Heart left ventricle (tissue), 16 donors: ENCODE results near the gene MIA. TPM values are rescaled to one million over a fixed set of nuclear protein-coding genes. Genes with fewer than 3 reads are reported as not detected.
"Not testable (repeated sequence)": the region's sequence is repeated elsewhere in the genome, so short reads cannot be mapped to it uniquely, and the experiment has no call there.

ENCODE experiments used
- ATAC-seq, 4 donors: fragments of 200-7000 bp; cut with Tn5 transposase; one replicate each; pipeline ENCODE4 v1.9.1; 2020 to 2022; ENCODE audit warnings: moderate library complexity in 4 of 4, mild to moderate bottlenecking in 3 of 4, moderate number of reproducible peaks in 1 of 4
- DNase-seq, 5 donors: peaks; one replicate each; pipeline ENCODE4 v3.0.0-alpha.2; 2020
- H3K27ac ChIP-seq, 12 donors: fragments of 200-600 bp; sonication (generic) in 4 of 12; one replicate each; pipeline versions ENCODE4 v1.5.0 to v1.8.0; 2016 to 2022; ENCODE audit warnings: mild to moderate bottlenecking in 2 of 12
- H3K27me3 ChIP-seq, 9 donors: fragments of 200-600 bp; sonication (generic) in 2 of 9; one replicate each; pipeline versions ENCODE4 v1.5.1 to v1.8.0; 2016 to 2022; ENCODE audit warnings: mild to moderate bottlenecking in 3 of 9
- H3K36me3 ChIP-seq, 9 donors: fragments of 200-600 bp; sonication (generic) in 2 of 9; one replicate each; pipeline versions ENCODE4 v1.5.0 to v1.8.0; 2018 to 2022; ENCODE audit warnings: mild to moderate bottlenecking in 2 of 9
- H3K4me1 ChIP-seq, 12 donors: fragments of 200-600 bp; sonication (generic) in 4 of 12; one replicate each; pipeline versions ENCODE4 v1.5.0 to v1.8.0; 2016 to 2022; ENCODE audit warnings: mild to moderate bottlenecking in 3 of 12
- H3K4me3 ChIP-seq, 12 donors: fragments of 200-600 bp; sonication (generic) in 4 of 12; one replicate each; pipeline versions ENCODE4 v1.5.0 to v1.8.0; 2017 to 2022; ENCODE audit warnings: mild to moderate bottlenecking in 9 of 12, moderate library complexity in 4 of 12
- H3K9me3 ChIP-seq, 12 donors: fragments of 200-600 bp; sonication (generic) in 4 of 12; one replicate each; pipeline versions ENCODE4 v1.5.0 to v1.8.0; 2016 to 2022; ENCODE audit warnings: mild to moderate bottlenecking in 1 of 12
- CTCF ChIP-seq, 12 donors: fragments of 200-600 bp; sonication (generic) in 4 of 12; IDR thresholded peaks; one replicate each; pipeline versions ENCODE4 v1.5.0 to v1.8.0; 2018 to 2022; ENCODE audit warnings: antibody characterized with exemption in 12 of 12, mild to moderate bottlenecking in 5 of 12
- POLR2A ChIP-seq, 2 donors: fragments of 450-650 bp; IDR thresholded peaks; one replicate each; pipeline ENCODE4 v1.6.1; 2017; ENCODE audit warnings: antibody characterized with exemption in 2 of 2, mild to moderate bottlenecking in 2 of 2, moderate library complexity in 2 of 2
- WGBS, 4 donors: extraction: QIAGEN DNeasy Blood & Tissue Kit in 2 of 4; methylation state at CpG; one replicate each; pipeline versions ENCODE4 v1.1.5 to v1.1.7; 2013 to 2018; 5-methylcytosine and 5-hydroxymethylcytosine counted together
- intact Hi-C, 10 donors: fragments of 100-400 bp; cut with DNase I; formaldehyde crosslinking; loops; one replicate each; pipeline versions ENCODE4 v1.11.1 to v1.14.2; 2022
- polyA plus RNA-seq, 2 donors: library from polyadenylated mRNA; stranded (reverse); fragments of 200-250 nt; gene quantifications; one replicate each; pipeline ENCODE4 v1.2.3, GENCODE V29; 2013
- total RNA-seq, 9 donors: library from RNA; depleted of rRNA in 2 of 9; stranded (reverse); fragments of >200 nt in 2 of 9; fragmentation: NEBNext Ultra II Directional in 3 of 9; extraction: Animal tissue kit (Norgen Biotek cat#: 25700) in 3 of 9; gene quantifications; one replicate each; pipeline versions ENCODE4 v1.1.0 to v1.2.4, GENCODE V29; 2016 to 2023
- donor health status: ischemic (EF 13 %, LVEDD 7.1; RV severe dilation, severe dysfunction).
- donor health status: healthy with polysubstance abuse.
- donor health status: DM: no; HTN: yes; CAD: no.
- donor health status: DM: no; HTN: no; CAD: no.
- donor health status: ischemic (EF 25% LVEDD 6.9; RV normal size, moderate dysfunction).
- donor health status: ischemic (EF 25% LVEDD 5.7; RV mildly dilated, moderate dysfunction).
- donor health status: healthy.
- donor health status: DM: yes; HTN: yes; CAD: no.
- donor health status: ischemic (EF 35%, LVEDD 5.7; RV mildly dilated, moderate dysfunction).
- donor health status: nonischemic (EF 11% LVEDD 7.7; RV severe dilation, severe dysfunction).
- donor health status: DM: yes; HTN: yes; CAD: no.
- donor health status: PGD.
- donor health status: ischemic (EF 29% LVEDD 5.4; RV normal size, mild dysfunction).
- donor health status: nonischemic (EF 23%, LVEDD 6.1; RV moderate dilation, normal function).

Gene MIA
- total and polyA plus RNA-seq, 11 donors = 0.72 to 3.0 (median 1.0) TPM; not detected in 5

DNA sequence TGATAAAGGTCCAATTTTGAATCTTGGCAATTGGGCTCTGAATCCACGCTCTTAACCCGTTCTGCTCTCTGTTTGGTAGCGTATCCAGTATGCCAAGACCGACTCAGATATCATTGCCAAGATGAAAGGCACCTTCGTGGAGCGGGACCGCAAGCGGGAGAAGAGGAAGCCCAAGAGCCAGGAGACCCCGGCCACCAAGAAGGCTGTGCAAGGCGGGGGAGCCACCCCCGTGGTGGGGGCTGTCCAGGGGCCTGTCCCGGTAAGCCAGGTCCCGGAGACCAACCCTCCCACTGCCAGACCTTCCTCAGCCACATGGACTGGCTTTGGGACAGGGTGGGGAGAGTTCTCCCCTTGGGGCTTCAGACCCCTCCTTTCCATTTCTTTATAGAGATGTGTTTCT is 16.0 kb upstream of the MIA start:
- Histone ChIP-seq H3K36me3 (peaks cover 2 to 94% (median 87%) of the 10 kb centered on the region in 9 donors), H3K27ac (no peak overlapping the region), H3K27me3 (no peaks in the 10 kb centered on the region), H3K4me1 (peaks cover 0 to 39% (median 11%) of the 10 kb centered on the region in 12 donors), H3K4me3 (no peak overlapping the region), H3K9me3 (no peaks in the 10 kb centered on the region)
- DNase-seq (no peak), ATAC-seq (no peak)
- no peak for TF ChIP-seq CTCF (IDR thresholded peaks at IDR 0.05)
- TF ChIP-seq POLR2A (IDR thresholded peaks at IDR 0.05) = no peak
- intact Hi-C loops = loop anchor here in 1 of 10 donors (5.0 kb wide), 1 partner anchor 58 kb away; no protein-coding TSS in a partner anchor
- WGBS, 4 donors = 90 to 95% (median 94%) methylated on average over 13 of the region's 13 CpGs

DNA sequence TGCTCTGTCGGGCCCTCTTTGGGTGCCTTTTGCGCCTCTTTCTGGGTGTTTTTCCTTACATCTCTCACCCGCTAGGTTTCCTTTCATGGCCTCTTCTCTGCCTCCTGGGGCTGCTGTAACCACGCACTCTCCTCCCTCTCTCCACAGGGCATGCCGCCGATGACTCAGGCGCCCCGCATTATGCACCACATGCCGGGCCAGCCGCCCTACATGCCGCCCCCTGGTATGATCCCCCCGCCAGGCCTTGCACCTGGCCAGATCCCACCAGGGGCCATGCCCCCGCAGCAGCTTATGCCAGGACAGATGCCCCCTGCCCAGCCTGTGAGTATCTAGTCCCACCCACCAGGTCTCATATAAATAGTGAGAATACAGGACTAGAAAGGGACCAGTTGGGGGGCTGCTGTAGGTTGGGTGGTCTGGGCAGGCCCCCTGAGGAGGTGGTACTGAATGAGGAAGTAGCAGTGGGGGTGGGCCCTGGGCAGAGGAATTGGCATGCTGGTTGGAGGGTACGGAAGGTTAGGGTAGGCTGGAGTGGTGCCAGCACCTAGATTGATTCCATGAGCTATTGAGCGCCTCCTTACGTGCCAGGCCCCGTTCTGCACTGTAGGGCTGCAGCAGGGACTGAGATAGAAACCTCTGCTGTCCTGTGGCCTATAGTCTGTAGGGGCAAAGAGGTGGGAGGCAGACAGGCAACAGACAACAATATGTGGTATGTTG is 12.4 kb upstream of the MIA start:
- intact Hi-C loops = no loop called here
- DNase-seq = no peak
- Histone ChIP-seq H3K27ac (no peak overlapping the region), H3K36me3 (peaks cover 2 to 94% (median 88%) of the 10 kb centered on the region in 9 donors), H3K9me3 (no peaks in the 10 kb centered on the region), H3K4me1 (peaks cover 0 to 9% (median 0%) of the 10 kb centered on the region in 12 donors), H3K27me3 (no peaks in the 10 kb centered on the region), H3K4me3 (no peak overlapping the region)
- 92 to 95% (median 94%) methylated on average over 17 of the region's 17 CpGs for WGBS, 4 donors
- no peak for ATAC-seq
- TF ChIP-seq POLR2A (IDR thresholded peaks at IDR 0.05) (no peak), CTCF (IDR thresholded peaks at IDR 0.05) (no peak)

DNA sequence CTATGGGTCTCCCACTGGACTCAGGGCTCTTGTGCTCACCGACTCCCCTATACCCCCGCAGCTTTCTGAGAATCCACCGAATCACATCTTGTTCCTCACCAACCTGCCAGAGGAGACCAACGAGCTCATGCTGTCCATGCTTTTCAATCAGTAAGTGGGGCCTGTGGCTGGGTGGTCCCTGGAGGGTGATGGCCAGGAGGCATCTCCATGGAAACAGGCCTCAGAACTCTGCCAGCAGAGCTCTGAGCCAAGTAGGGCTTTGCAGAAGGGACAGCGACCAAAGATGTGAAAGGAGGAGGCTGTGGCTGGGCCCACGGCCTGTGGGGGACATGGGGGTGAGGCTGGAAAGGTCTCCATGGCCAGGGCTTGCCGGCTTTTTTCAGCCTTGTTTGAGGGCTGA is 11.8 kb upstream of the MIA start:
- ATAC-seq (no peak), DNase-seq (no peak)
- Histone ChIP-seq H3K4me1 (peaks cover 0 to 9% (median 0%) of the 10 kb centered on the region in 12 donors), H3K9me3 (no peaks in the 10 kb centered on the region), H3K36me3 (peaks cover 2 to 88% (median 82%) of the 10 kb centered on the region in 9 donors), H3K4me3 (no peak overlapping the region), H3K27me3 (no peaks in the 10 kb centered on the region), H3K27ac (no peak overlapping the region)
- intact Hi-C loops = no loop called here
- WGBS, 4 donors = 91 to 95% (median 92%) methylated on average over 7 of the region's 7 CpGs
- no peak for TF ChIP-seq CTCF (IDR thresholded peaks at IDR 0.05)
- no peak for TF ChIP-seq POLR2A (IDR thresholded peaks at IDR 0.05)

DNA sequence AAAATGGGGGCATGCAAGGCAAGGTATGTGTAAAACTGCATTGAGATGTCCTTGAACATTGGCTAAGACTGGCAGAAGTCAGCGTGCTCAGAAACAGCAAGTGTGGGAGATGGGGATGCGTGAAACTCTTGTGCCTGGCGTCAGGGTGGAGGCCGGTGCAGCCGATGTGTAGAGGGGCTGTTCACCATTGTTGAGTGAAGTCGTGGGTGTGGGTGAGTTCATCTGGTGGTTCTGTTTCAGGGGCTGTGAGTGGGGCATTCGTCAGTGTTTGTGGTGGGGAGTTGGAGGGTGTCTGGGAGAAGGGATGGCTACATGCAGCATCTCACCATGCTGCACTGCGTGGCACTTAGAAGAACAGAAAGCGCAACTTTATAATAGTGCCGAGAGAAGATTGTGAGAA is 11.4 kb upstream of the MIA start:
- Histone ChIP-seq H3K4me3 (no peak overlapping the region), H3K27me3 (no peaks in the 10 kb centered on the region), H3K4me1 (peaks cover 0 to 9% (median 0%) of the 10 kb centered on the region in 12 donors), H3K9me3 (no peaks in the 10 kb centered on the region), H3K36me3 (peaks cover 2 to 83% (median 78%) of the 10 kb centered on the region in 9 donors), H3K27ac (no peak overlapping the region)
- ATAC-seq (no peak), DNase-seq (no peak)
- WGBS, 4 donors = 90 to 92% (median 91%) methylated on average over 10 of the region's 10 CpGs
- intact Hi-C loops = no loop called here
- TF ChIP-seq CTCF (IDR thresholded peaks at IDR 0.05) (no peak), POLR2A (IDR thresholded peaks at IDR 0.05) (no peak)

- 96 to 97% (median 96%) methylated on average over 13 of the region's 13 CpGs for WGBS, 4 donors
- H3K27ac ChIP-seq, intact Hi-C loops, H3K4me1 ChIP-seq, H3K4me3 ChIP-seq, H3K9me3 ChIP-seq, ATAC-seq, DNase-seq, H3K27me3 ChIP-seq: not testable (repeated sequence)
- peaks cover 2 to 59% (median 54%) of the 10 kb centered on the region in 9 donors for H3K36me3 ChIP-seq
These were observed 8.9 kb upstream of the MIA start for GRCh38 chr19:40766385-40766784.
